Stimulated activated CD4-positive, alpha-beta T cell treated with anti-CD3 and anti-CD28 coated beads, Interleukin-12 subunit alpha, Interleukin-12 subunit beta, amount 100 ng/mL, for 24 hours (primary cell): ENCODE data around the gene FAM193B.
"Not testable (repeated sequence)": the region's sequence is repeated elsewhere in the genome, so short reads cannot be mapped to it uniquely, and the experiment has no call there.

Source experiments
- DNase-seq, 2 experiments: peaks; one replicate each; pipeline ENCODE4 v3.0.0-alpha.2; 2020; ENCODE audit warnings: low read depth in 2 of 2

The FAM193B gene

GRCh38 chr5:177576169-177576568 is 21.8 kb upstream of the FAM193B start:
- no peak for DNase-seq

- no peak for DNase-seq
Observed at GRCh38 chr5:177575488-177575887, 21.1 kb upstream of the FAM193B start.

GRCh38 chr5:177569894-177570293 is 15.5 kb upstream of the FAM193B start:
- no peak for DNase-seq

- DNase-seq: no peak
Observed at GRCh38 chr5:177568326-177568725, 14.0 kb upstream of the FAM193B start.

GRCh38 chr5:177565046-177565445 is 10.7 kb upstream of the FAM193B start:
- no peak for DNase-seq

GRCh38 chr5:177559446-177559941 is 5.1 kb upstream of the FAM193B start:
- not testable (repeated sequence) for DNase-seq

GRCh38 chr5:177557796-177558195 is 3.4 kb upstream of the FAM193B start:
- DNase-seq: no peak

- no peak for DNase-seq
Observed at GRCh38 chr5:177557041-177557647, 2.8 kb upstream of the FAM193B start.

GRCh38 chr5:177555665-177556064 is 1.3 kb upstream of the FAM193B start:
- DNase-seq: no peak

- no peak for DNase-seq
Observed at GRCh38 chr5:177555228-177555627, 865 bp upstream of the FAM193B start.

GRCh38 chr5:177553671-177554429 is 513 bp downstream of the FAM193B start:
- peak; percentile 13 to 24 for DNase-seq

- DNase-seq: no peak
Observed at GRCh38 chr5:177552839-177553455, 1.4 kb downstream of the FAM193B start.

- no peak for DNase-seq
Observed at GRCh38 chr5:177550122-177550521, 4.2 kb downstream of the FAM193B start.

- DNase-seq: no peak
Observed at GRCh38 chr5:177548495-177548894, 5.9 kb downstream of the FAM193B start.

GRCh38 chr5:177547736-177548135 is 6.6 kb downstream of the FAM193B start:
- DNase-seq: no peak

GRCh38 chr5:177546258-177546741 is 8.1 kb downstream of the FAM193B start:
- DNase-seq: no peak

- DNase-seq: no peak
Observed at GRCh38 chr5:177545487-177546257, 8.7 kb downstream of the FAM193B start.

- no peak for DNase-seq
Observed at GRCh38 chr5:177542816-177543465, 11.4 kb downstream of the FAM193B start.

- DNase-seq: no peak
Observed at GRCh38 chr5:177540438-177540837, 13.9 kb downstream of the FAM193B start.

- no peak for DNase-seq
Observed at GRCh38 chr5:177539411-177539810, 15.0 kb downstream of the FAM193B start.

- no peak for DNase-seq
Observed at GRCh38 chr5:177538876-177539275, 15.5 kb downstream of the FAM193B start.
